Transverse colon (tissue), 4 donors: ENCODE measurements around the gene PRKAG1.

Source experiments
- POLR2AphosphoS5 ChIP-seq, 3 donors: sonication (generic); formaldehyde crosslinking; IDR thresholded peaks; one replicate each; pipeline ENCODE4 v1.6.1; 2016; ENCODE audit warnings: antibody characterized with exemption in 3 of 3
- TF ChIP-seq, protein P1 (sequence below), 5 experiments: fragments of 200-600 bp in 3 of 5; fragments of 450-650 bp in 2 of 5; sonication (generic) in 3 of 5; IDR thresholded peaks; 1 replicate in 2 of 5; 2 replicates in 3 of 5; pipeline ENCODE4 v1.5.1; 2016 to 2017; ENCODE audit warnings: antibody characterized with exemption in 5 of 5, inconsistent platforms in 3 of 5, mild to moderate bottlenecking in 2 of 5, moderate library complexity in 1 of 5

DNA sequence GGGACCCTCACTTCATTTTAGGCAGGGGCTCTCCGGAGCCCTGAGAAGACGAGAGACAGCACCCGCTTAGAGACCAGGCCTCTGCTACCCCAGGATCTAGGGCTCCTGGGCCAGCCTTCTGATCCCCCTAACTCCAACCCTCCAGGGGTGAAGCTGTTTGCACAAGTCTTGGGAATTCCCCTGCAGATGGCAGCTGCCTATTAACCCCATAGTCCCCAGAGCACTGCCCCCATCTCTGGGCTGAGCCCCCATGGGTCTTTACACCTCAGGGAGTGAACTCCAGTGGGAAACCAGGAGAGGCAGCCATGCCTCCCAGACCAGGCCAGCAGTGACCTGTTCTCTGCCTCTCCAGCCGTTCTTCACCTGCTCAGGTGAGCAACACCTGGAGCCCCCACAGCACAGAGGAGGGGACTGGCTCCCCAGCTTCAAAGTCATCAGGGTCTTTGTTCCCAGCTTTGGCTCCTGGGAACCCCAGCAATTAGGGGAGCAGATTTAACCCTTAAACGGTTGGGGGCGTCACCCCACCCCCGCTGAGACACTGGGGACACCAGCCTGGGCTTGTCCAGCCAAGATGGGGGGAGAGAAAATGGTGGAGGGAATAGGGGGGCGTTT lies 49.3 kb downstream of the PRKAG1 start:
- TF ChIP-seq, protein P1, sequence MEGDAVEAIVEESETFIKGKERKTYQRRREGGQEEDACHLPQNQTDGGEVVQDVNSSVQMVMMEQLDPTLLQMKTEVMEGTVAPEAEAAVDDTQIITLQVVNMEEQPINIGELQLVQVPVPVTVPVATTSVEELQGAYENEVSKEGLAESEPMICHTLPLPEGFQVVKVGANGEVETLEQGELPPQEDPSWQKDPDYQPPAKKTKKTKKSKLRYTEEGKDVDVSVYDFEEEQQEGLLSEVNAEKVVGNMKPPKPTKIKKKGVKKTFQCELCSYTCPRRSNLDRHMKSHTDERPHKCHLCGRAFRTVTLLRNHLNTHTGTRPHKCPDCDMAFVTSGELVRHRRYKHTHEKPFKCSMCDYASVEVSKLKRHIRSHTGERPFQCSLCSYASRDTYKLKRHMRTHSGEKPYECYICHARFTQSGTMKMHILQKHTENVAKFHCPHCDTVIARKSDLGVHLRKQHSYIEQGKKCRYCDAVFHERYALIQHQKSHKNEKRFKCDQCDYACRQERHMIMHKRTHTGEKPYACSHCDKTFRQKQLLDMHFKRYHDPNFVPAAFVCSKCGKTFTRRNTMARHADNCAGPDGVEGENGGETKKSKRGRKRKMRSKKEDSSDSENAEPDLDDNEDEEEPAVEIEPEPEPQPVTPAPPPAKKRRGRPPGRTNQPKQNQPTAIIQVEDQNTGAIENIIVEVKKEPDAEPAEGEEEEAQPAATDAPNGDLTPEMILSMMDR (IDR thresholded peaks at IDR 0.05): no peak
- TF ChIP-seq POLR2AphosphoS5 (IDR thresholded peaks at IDR 0.05): no peak
